Upper lobe of left lung (tissue), 6 donors: Measurements from ENCODE around the gene PLEKHA1. TPM values are rescaled to one million over a fixed set of nuclear protein-coding genes. Genes with fewer than 3 reads are reported as not detected.

Source experiments
- ATAC-seq, 2 donors: fragments of 200-7000 bp; cut with Tn5 transposase; one replicate each; pipeline ENCODE4 v1.9.1; 2022; ENCODE audit warnings: mild to moderate bottlenecking in 2 of 2, moderate library complexity in 2 of 2; ENCODE audit not compliant: low FRiP score in 2 of 2
- DNase-seq, 2 donors: peaks; one replicate each; pipeline ENCODE4 v3.0.0-alpha.2; 2019 to 2020
- H3K27ac ChIP-seq, 4 donors: fragments of 200-600 bp; sonication (generic); one replicate each; pipeline ENCODE4 v1.5.1; 2016 to 2019
- H3K27me3 ChIP-seq, 4 donors: fragments of 200-600 bp; sonication (generic); one replicate each; pipeline ENCODE4 v1.5.1; 2017 to 2019
- H3K36me3 ChIP-seq, 4 donors: fragments of 200-600 bp; sonication (generic); one replicate each; pipeline ENCODE4 v1.5.1; 2016 to 2019
- H3K4me1 ChIP-seq, 4 donors: fragments of 200-600 bp; sonication (generic); one replicate each; pipeline ENCODE4 v1.5.1; 2018 to 2019
- H3K4me3 ChIP-seq, 4 donors: fragments of 200-600 bp; sonication (generic); one replicate each; pipeline ENCODE4 v1.5.1; 2017 to 2019; ENCODE audit warnings: mild to moderate bottlenecking in 2 of 4, moderate library complexity in 1 of 4
- H3K9me3 ChIP-seq, 4 donors: fragments of 200-600 bp; sonication (generic); one replicate each; pipeline ENCODE4 v1.5.1; 2018 to 2019
- CTCF ChIP-seq, 6 experiments: fragments of 450-650 bp in 4 of 6; fragments of 200-600 bp in 2 of 6; sonication (generic) in 2 of 6; IDR thresholded peaks; one replicate each; pipeline ENCODE4 v1.5.1; 2016 to 2019; ENCODE audit warnings: antibody characterized with exemption in 6 of 6
- EP300 ChIP-seq, 4 donors: sonication (generic); formaldehyde crosslinking; IDR thresholded peaks; one replicate each; pipeline ENCODE4 v1.5.1; 2017; ENCODE audit warnings: antibody characterized with exemption in 4 of 4, control low read depth in 2 of 4
- POLR2A ChIP-seq, 4 donors: fragments of 450-650 bp; IDR thresholded peaks; one replicate each; pipeline ENCODE4 v1.5.1; 2016 to 2017; ENCODE audit warnings: antibody characterized with exemption in 4 of 4, mild to moderate bottlenecking in 2 of 4
- POLR2AphosphoS5 ChIP-seq, 2 donors: sonication (generic); formaldehyde crosslinking; IDR thresholded peaks; one replicate each; pipeline ENCODE4 v1.5.1; 2017; ENCODE audit warnings: antibody characterized with exemption in 2 of 2
- WGBS, 2 donors: methylation state at CpG; one replicate each; pipeline ENCODE4 v1.1.5; 2017 to 2018; 5-methylcytosine and 5-hydroxymethylcytosine counted together
- total RNA-seq, 6 donors: library from RNA; depleted of rRNA in 4 of 6; stranded (reverse); fragments of >200 nt in 4 of 6; gene quantifications; one replicate each; pipeline versions ENCODE4 v1.1.0 to v1.2.1, GENCODE V29; 2016 to 2021
- donor health status: DM: no; HTN: no; CAD: no; lungs with moderate emphysema.
- donor health status: DM: no; HTN: yes; CAD: no; lungs with severe emphysema.

The PLEKHA1 gene
- total RNA-seq, 6 donors from 2014 or later, result 29.5 to 78.4 (median 43.7) TPM

- TF ChIP-seq CTCF (IDR thresholded peaks at IDR 0.05), result no peak
- TF ChIP-seq POLR2A (IDR thresholded peaks at IDR 0.05), result no peak
- TF ChIP-seq POLR2AphosphoS5 (IDR thresholded peaks at IDR 0.05), result peak in 1 of 2 donors; percentile 46
- ATAC-seq (peak; percentile 28 to 94), DNase-seq (no peak)
- Histone ChIP-seq H3K4me1 (peaks cover 9 to 26% (median 13%) of the 10 kb centered on the region in 4 donors), H3K27me3 (no peaks in the 10 kb centered on the region), H3K36me3 (no peaks in the 10 kb centered on the region), H3K9me3 (no peaks in the 10 kb centered on the region), H3K27ac (peak overlapping the region in 3 of 4 donors; percentile 27 to 46 (median 44)), H3K4me3 (no peak overlapping the region)
- WGBS, 2 donors, result 66 to 68% methylated on average over 10 to 11 of the region's 11 CpGs
Observed at GRCh38 chr10:122468926-122469781, 94.6 kb downstream of the PLEKHA1 start.

GRCh38 chr10:122469848-122470247, 95.3 kb downstream of the PLEKHA1 start:
- H3K27me3 ChIP-seq, result no peaks in the 10 kb centered on the region
- 78 to 84% methylated on average over 4 of the region's 4 CpGs for WGBS, 2 donors
- H3K9me3 ChIP-seq, result no peaks in the 10 kb centered on the region
- TF ChIP-seq POLR2A (IDR thresholded peaks at IDR 0.05) (no peak), CTCF (IDR thresholded peaks at IDR 0.05) (no peak), POLR2AphosphoS5 (IDR thresholded peaks at IDR 0.05) (no peak), EP300 (IDR thresholded peaks at IDR 0.05) (no peak)
- ATAC-seq (no peak), DNase-seq (no peak)
- H3K36me3 ChIP-seq, result no peaks in the 10 kb centered on the region
- peak overlapping the region in 2 of 4 donors; percentile 44 to 46 for H3K27ac ChIP-seq
- H3K4me1 ChIP-seq, result peaks cover 13 to 28% (median 19%) of the 10 kb centered on the region in 4 donors
- no peak overlapping the region for H3K4me3 ChIP-seq

- no peak for ATAC-seq
- Histone ChIP-seq H3K9me3 (no peaks in the 10 kb centered on the region), H3K36me3 (no peaks in the 10 kb centered on the region), H3K4me1 (peaks cover 28 to 42% (median 32%) of the 10 kb centered on the region in 4 donors), H3K27me3 (no peaks in the 10 kb centered on the region), H3K27ac (no peak overlapping the region), H3K4me3 (no peak overlapping the region)
- TF ChIP-seq POLR2A (IDR thresholded peaks at IDR 0.05) (no peak), POLR2AphosphoS5 (IDR thresholded peaks at IDR 0.05) (no peak), CTCF (IDR thresholded peaks at IDR 0.05) (no peak)
- 97 to 100% methylated on average over 2 to 4 of the region's 4 CpGs for WGBS, 2 donors
- DNase-seq, result no peak
Observed at GRCh38 chr10:122471531-122472177, 97.1 kb downstream of the PLEKHA1 start.

- H3K4me3 ChIP-seq, result no peak overlapping the region
- DNase-seq, result no peak
- H3K9me3 ChIP-seq, result no peaks in the 10 kb centered on the region
- no peaks in the 10 kb centered on the region for H3K27me3 ChIP-seq
- H3K36me3 ChIP-seq, result no peaks in the 10 kb centered on the region
- TF ChIP-seq CTCF (IDR thresholded peaks at IDR 0.05), result no peak
- no peak for TF ChIP-seq POLR2A (IDR thresholded peaks at IDR 0.05)
- no peak for TF ChIP-seq EP300 (IDR thresholded peaks at IDR 0.05)
- TF ChIP-seq POLR2AphosphoS5 (IDR thresholded peaks at IDR 0.05), result no peak
- no peak for ATAC-seq
- peaks cover 28 to 42% (median 32%) of the 10 kb centered on the region in 4 donors for H3K4me1 ChIP-seq
- H3K27ac ChIP-seq, result no peak overlapping the region
- 59 to 69% methylated on average over 6 to 8 of the region's 8 CpGs for WGBS, 2 donors
Observed at GRCh38 chr10:122473116-122473515, 98.6 kb downstream of the PLEKHA1 start.
